KMS-11 (cell line): Measurements from ENCODE around the gene LGI2.

Experiments
- H2AFZ ChIP-seq: fragments of 200-600 bp; sonication (generic); 2 replicates; pipeline ENCODE4 v1.6.1; 2016; ENCODE audit warnings: antibody characterized with exemption, mixed run types, low read depth
- H3K27ac ChIP-seq: fragments of 200-600 bp; sonication (generic); 2 replicates; pipeline ENCODE4 v1.6.1; 2016; ENCODE audit warnings: mild to moderate bottlenecking, mixed run types
- H3K27me3 ChIP-seq: fragments of 200-600 bp; sonication (generic); 2 replicates; pipeline ENCODE4 v1.6.1; 2017; ENCODE audit warnings: mild to moderate bottlenecking, low read depth, mixed run types, moderate library complexity; ENCODE audit not compliant: insufficient read depth
- H3K36me3 ChIP-seq: fragments of 200-600 bp; sonication (generic); 2 replicates; pipeline ENCODE4 v1.6.1; 2017; ENCODE audit warnings: mild to moderate bottlenecking, mixed run types; ENCODE audit not compliant: insufficient read depth
- H3K4me1 ChIP-seq: fragments of 200-600 bp; sonication (generic); 2 replicates; pipeline ENCODE4 v1.6.1; 2016; ENCODE audit warnings: mild to moderate bottlenecking, low read depth, mixed run types; ENCODE audit not compliant: poor library complexity, severe bottlenecking
- H3K4me2 ChIP-seq: fragments of 200-600 bp; sonication (generic); 2 replicates; pipeline ENCODE4 v1.7.0; 2016; ENCODE audit warnings: mild to moderate bottlenecking, mixed run types
- H3K4me3 ChIP-seq: fragments of 200-600 bp; sonication (generic); IDR thresholded peaks from 2 replicates; pipeline ENCODE4 v1.6.1; 2017; ENCODE audit warnings: low read depth, low read length, mixed read lengths; ENCODE audit not compliant: insufficient read depth
- H3K79me2 ChIP-seq: fragments of 200-600 bp; sonication (generic); 2 replicates; pipeline ENCODE4 v1.6.1; 2016; ENCODE audit warnings: low read depth, mixed run types; ENCODE audit not compliant: insufficient read depth
- H3K9ac ChIP-seq: fragments of 200-600 bp; sonication (generic); 2 replicates; pipeline ENCODE4 v1.6.1; 2016; ENCODE audit warnings: mild to moderate bottlenecking, mixed run types
- H4K20me1 ChIP-seq: fragments of 200-600 bp; sonication (generic); 2 replicates; pipeline ENCODE4 v1.6.1; 2016; ENCODE audit warnings: mild to moderate bottlenecking, mixed run types; ENCODE audit not compliant: insufficient read depth
- TF ChIP-seq, protein P1 (sequence below): fragments of 200-600 bp; sonication (generic); conservative IDR thresholded peaks from 2 replicates; pipeline ENCODE4 v1.6.1; 2017; ENCODE audit warnings: low read depth, mild to moderate bottlenecking, antibody characterized with exemption, low read length, moderate library complexity, mixed read lengths

Gene LGI2

DNA sequence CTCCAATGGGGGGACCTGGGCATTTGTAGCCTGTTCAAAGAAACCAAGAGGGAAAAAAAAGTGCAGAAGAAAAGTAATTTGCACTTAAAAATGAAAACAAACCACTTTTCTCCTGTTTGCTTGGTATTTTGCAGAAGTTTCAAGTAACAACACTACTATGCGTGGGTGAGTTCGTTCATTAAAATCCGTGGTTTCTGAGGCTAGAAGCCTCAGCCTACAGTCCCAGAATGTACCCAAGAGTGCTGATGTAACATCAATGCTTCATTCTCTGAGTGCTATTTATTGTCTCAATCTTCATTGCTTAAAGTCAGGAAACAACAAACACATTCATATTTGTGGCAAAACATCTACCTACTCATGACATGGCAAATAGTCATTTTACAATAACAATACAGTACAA lies 29.2 kb downstream of the LGI2 start:
- H3K9ac ChIP-seq, result no peak overlapping the region
- H3K27me3 ChIP-seq, result no peaks in the 10 kb centered on the region
- no peaks in the 10 kb centered on the region for H3K4me1 ChIP-seq
- H2AFZ ChIP-seq, result no peak overlapping the region
- no peaks in the 10 kb centered on the region for H3K79me2 ChIP-seq
- H3K4me3 ChIP-seq, result no peak overlapping the region
- no peaks in the 10 kb centered on the region for H3K36me3 ChIP-seq
- no peaks in the 10 kb centered on the region for H4K20me1 ChIP-seq
- TF ChIP-seq, protein P1, sequence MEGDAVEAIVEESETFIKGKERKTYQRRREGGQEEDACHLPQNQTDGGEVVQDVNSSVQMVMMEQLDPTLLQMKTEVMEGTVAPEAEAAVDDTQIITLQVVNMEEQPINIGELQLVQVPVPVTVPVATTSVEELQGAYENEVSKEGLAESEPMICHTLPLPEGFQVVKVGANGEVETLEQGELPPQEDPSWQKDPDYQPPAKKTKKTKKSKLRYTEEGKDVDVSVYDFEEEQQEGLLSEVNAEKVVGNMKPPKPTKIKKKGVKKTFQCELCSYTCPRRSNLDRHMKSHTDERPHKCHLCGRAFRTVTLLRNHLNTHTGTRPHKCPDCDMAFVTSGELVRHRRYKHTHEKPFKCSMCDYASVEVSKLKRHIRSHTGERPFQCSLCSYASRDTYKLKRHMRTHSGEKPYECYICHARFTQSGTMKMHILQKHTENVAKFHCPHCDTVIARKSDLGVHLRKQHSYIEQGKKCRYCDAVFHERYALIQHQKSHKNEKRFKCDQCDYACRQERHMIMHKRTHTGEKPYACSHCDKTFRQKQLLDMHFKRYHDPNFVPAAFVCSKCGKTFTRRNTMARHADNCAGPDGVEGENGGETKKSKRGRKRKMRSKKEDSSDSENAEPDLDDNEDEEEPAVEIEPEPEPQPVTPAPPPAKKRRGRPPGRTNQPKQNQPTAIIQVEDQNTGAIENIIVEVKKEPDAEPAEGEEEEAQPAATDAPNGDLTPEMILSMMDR, result no peak
- no peak overlapping the region for H3K4me2 ChIP-seq
- H3K27ac ChIP-seq, result no peak overlapping the region

DNA sequence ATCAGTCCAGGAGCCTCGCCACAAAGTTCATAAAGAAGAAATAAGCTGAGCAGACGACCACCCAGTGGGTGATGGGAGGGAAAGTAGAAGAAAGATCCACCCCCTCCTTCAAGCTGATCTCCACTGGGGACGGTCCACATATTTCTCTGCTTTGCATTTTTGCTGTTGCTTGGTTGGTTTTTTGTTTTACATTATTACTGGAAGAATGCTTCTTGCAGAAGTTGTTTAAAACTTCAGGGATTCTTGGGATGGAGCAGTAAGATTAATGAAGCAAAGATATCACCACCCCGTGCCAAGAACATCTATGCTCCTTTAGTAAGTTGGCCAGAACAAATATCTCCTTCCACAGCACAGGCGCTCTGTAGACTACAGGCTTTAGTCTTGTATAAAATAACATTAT lies 30.1 kb downstream of the LGI2 start:
- TF ChIP-seq, protein P1, result no peak
- Histone ChIP-seq H3K27me3 (no peaks in the 10 kb centered on the region), H3K4me3 (no peak overlapping the region), H4K20me1 (no peaks in the 10 kb centered on the region), H3K9ac (no peak overlapping the region), H2AFZ (no peak overlapping the region), H3K4me1 (no peaks in the 10 kb centered on the region), H3K27ac (no peak overlapping the region), H3K79me2 (no peaks in the 10 kb centered on the region), H3K4me2 (no peak overlapping the region), H3K36me3 (no peaks in the 10 kb centered on the region)

DNA sequence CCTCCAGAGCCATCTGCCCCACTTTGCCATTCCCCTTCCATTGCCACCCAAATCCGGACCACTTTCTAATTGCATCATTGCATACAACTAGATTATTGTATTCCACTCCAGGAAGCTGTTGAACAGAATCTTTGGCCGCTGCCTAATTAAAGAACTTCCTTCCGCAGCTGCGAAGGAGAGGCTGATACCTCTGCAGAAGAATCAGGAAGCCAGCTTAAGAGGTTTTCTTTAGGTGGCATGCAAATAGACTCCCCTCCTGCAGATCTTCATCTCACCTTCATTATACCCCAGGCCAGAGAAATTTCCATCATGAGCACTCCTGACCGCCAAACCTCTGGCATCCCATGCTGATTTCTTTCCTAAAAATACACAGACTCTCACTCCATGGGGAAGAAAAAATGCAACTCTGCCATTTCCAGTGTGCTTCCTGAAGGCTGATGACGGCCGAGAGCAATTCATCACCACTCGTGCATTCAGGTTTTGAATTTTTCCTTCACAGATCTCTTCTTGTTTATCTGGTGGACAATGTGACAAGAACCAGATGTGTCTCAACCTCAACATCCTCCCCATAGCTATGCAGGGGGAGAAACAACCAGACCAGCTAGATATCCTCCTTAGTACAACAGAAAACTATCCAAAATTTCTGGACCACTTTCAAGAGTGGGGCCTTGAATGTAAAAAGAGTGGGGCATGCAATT lies 31.2 kb downstream of the LGI2 start:
- TF ChIP-seq, protein P1, result no peak
- Histone ChIP-seq H3K4me2 (no peak overlapping the region), H3K27ac (no peak overlapping the region), H2AFZ (no peak overlapping the region), H3K27me3 (no peaks in the 10 kb centered on the region), H3K79me2 (no peaks in the 10 kb centered on the region), H3K4me3 (no peak overlapping the region), H3K36me3 (no peaks in the 10 kb centered on the region), H3K4me1 (no peaks in the 10 kb centered on the region), H4K20me1 (no peaks in the 10 kb centered on the region), H3K9ac (no peak overlapping the region)

DNA sequence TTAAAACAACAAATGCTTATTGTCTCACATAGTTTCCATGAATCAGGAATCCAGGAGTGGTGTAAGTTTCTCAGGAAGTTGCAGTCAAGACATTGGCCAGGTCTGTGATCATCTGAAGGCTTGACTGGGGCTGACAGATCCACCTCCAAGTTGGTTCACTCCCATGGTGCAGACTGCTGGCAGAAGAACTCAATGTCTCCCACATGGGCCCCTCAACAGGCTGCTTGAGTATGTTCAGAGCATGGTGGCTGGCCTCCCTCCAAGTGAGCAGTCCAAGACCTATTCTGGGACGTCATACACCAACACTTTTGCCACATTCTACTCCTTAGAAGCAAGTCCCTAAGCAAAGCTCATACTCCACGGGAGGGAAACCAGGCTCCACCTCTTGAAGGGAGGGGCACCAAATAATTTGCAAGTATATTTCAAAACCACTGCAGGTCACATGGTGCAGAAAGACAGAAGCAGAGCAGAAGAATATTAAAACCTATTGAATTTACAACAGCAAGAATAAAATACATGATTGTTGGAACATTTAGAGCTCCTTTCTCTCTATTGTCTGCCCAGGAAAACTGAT lies 35.3 kb downstream of the LGI2 start:
- Histone ChIP-seq H4K20me1 (no peaks in the 10 kb centered on the region), H3K79me2 (no peaks in the 10 kb centered on the region), H3K27me3 (no peaks in the 10 kb centered on the region), H3K4me3 (no peak overlapping the region), H3K4me2 (no peak overlapping the region), H3K4me1 (no peaks in the 10 kb centered on the region), H2AFZ (no peak overlapping the region), H3K36me3 (no peaks in the 10 kb centered on the region), H3K9ac (no peak overlapping the region), H3K27ac (no peak overlapping the region)
- TF ChIP-seq, protein P1, result no peak
